Stimulated activated naive CD8-positive, alpha-beta T cell treated with anti-CD3 and anti-CD28 coated beads, Interleukin-15, Interleukin-2, amounts not matched to agents 100 ng/mL and 50 ng/mL, for 24 hours (primary cell): Measurements from ENCODE around the gene NPIPA7.
"Not testable (repeated sequence)": the region's sequence is repeated elsewhere in the genome, so short reads cannot be mapped to it uniquely, and the experiment has no call there.

Source experiments
- H3K27ac Mint-ChIP-seq: one replicate; pipeline ENCODE4 v1.8.0; 2021; ENCODE audit warnings: mild to moderate bottlenecking, mixed read lengths
- H3K27me3 Mint-ChIP-seq: one replicate; pipeline ENCODE4 v1.8.0; 2021; ENCODE audit warnings: mixed read lengths
- H3K36me3 Mint-ChIP-seq: one replicate; pipeline ENCODE4 v1.8.0; 2021; ENCODE audit warnings: low read depth, mixed read lengths
- H3K4me1 Mint-ChIP-seq: one replicate; pipeline ENCODE4 v1.8.0; 2021; ENCODE audit warnings: low read depth, mixed read lengths
- H3K4me3 Mint-ChIP-seq: one replicate; pipeline ENCODE4 v1.8.0; 2021; ENCODE audit warnings: mild to moderate bottlenecking, mixed read lengths
- H3K9me3 Mint-ChIP-seq: one replicate; pipeline ENCODE4 v1.8.0; 2021; ENCODE audit warnings: mixed read lengths

NPIPA7 gene

GRCh38 chr16:16402333-16402732, 23.4 kb downstream of the NPIPA7 start:
- H3K9me3 Mint-ChIP-seq, H3K27me3 Mint-ChIP-seq, H3K36me3 Mint-ChIP-seq, H3K27ac Mint-ChIP-seq, H3K4me1 Mint-ChIP-seq, H3K4me3 Mint-ChIP-seq: not testable (repeated sequence)

GRCh38 chr16:16404283-16404682, 25.3 kb downstream of the NPIPA7 start:
- H3K9me3 Mint-ChIP-seq, H3K27me3 Mint-ChIP-seq, H3K4me3 Mint-ChIP-seq, H3K4me1 Mint-ChIP-seq, H3K36me3 Mint-ChIP-seq, H3K27ac Mint-ChIP-seq: not testable (repeated sequence)

DNA sequence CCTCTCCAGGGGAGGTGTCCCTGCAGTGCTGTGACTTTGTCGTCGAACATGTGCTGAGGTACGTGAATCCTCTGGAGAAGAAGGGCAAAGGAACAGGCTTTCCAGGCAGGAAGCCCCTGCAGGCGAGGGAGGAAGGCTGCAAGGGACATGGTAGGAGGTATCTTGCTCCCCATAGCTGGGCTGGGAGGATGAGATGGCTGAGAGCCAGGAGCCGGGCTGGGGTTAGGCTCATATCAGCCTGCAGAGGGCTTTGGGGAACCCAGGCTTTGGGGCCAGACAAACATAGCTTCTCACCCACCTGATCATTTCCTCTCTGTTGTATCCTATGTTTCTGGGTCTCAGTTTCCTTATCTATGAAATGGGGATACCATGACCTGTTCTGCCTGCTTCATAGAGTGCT, 26.5 kb downstream of the NPIPA7 start:
- not testable (repeated sequence) for H3K4me1 Mint-ChIP-seq, H3K9me3 Mint-ChIP-seq, H3K27ac Mint-ChIP-seq, H3K27me3 Mint-ChIP-seq, H3K36me3 Mint-ChIP-seq, H3K4me3 Mint-ChIP-seq

GRCh38 chr16:16408430-16408829, 29.5 kb downstream of the NPIPA7 start:
- not testable (repeated sequence) for H3K9me3 Mint-ChIP-seq, H3K4me1 Mint-ChIP-seq, H3K36me3 Mint-ChIP-seq, H3K27ac Mint-ChIP-seq, H3K4me3 Mint-ChIP-seq, H3K27me3 Mint-ChIP-seq

DNA sequence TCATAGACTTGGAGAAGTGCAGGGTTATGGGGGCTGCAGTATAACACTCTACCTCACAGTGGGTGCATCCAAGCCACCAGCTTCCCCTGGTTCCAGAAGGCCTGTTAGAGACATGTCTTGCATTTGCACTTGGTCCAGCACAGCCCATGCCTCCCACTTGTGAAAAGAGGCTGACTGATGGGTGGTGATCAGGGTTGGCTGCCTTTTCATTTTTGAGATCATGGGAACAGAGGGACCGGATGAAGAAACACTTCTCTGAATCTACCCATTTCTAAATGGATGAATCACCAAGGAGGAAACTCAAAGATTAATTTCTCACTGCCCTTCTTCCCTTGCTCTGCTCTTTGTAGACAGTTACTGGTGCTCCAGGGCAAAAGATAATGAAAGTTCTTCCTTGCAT, 34.8 kb downstream of the NPIPA7 start:
- not testable (repeated sequence) for H3K4me1 Mint-ChIP-seq, H3K27ac Mint-ChIP-seq, H3K4me3 Mint-ChIP-seq, H3K36me3 Mint-ChIP-seq, H3K27me3 Mint-ChIP-seq, H3K9me3 Mint-ChIP-seq

DNA sequence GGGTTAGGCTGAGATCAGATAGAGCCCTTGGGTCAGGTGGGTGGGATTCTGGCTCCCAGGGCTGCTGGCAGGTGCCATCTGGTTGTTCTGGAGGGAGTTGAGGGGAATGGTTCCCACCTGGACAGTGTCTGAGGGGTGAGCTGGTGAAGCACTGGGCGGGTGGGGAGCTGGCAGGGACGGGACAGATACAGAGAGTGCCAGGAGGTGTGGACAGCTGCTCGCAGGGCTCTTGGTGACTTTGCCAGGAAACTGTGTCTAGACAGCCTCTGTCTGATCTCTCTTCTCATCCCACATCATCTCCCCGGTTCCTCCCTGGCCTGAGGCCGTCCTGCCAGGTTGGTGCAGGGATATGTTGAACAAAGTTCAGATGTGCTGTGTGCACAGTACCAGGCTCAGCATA, 38.1 kb downstream of the NPIPA7 start:
- H3K4me3 Mint-ChIP-seq, H3K27ac Mint-ChIP-seq, H3K27me3 Mint-ChIP-seq, H3K4me1 Mint-ChIP-seq, H3K9me3 Mint-ChIP-seq, H3K36me3 Mint-ChIP-seq: not testable (repeated sequence)

DNA sequence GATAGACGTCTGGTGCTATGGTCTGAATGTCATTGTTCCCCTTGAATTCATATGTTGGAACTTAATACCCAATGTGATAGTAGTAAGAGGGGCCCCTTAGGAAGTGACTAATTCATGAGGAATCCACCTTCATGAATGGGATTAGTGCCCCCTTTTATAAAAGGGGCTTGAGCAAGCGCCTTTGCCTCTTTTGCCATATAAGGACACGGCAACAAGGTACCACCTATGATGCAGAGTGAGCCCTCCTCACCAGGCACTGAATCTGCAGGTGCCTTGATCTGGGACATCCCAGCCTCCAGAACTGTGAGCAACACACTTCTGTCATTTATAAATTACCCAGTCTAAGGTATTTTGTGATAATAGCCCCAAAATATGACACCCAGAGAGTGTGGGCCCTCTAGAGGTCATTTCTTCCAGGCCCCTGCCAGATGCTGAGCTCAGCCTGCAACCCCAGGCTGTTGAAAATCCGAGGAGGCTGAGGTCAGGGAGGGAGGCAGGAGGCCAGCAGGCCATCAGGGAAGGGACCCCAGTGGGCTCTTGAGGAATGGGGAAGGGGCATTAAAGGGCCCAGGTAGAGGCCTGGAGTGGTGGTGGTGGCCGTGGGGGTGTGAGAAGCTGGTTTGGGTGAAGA, 39.1 kb downstream of the NPIPA7 start:
- not testable (repeated sequence) for H3K4me1 Mint-ChIP-seq, H3K27ac Mint-ChIP-seq, H3K4me3 Mint-ChIP-seq, H3K36me3 Mint-ChIP-seq, H3K9me3 Mint-ChIP-seq, H3K27me3 Mint-ChIP-seq

DNA sequence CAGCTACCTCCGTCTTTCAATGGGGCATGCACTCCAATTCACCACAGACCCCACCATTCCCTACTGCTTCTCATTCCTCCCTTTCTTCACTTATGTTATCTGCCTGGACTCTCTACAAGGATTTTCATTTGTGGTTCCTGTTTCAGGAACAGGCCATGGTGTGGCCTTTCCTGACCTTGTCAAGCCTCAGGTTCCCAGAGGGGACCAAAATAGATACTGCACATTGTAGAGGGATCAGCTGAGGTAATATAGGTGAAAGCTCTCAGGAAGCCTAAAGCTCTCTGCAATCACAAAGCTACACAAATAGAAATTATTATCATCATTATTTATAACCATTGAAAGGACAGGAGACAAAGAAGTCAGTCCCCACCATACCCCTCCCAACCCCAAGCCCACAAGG, 41.6 kb downstream of the NPIPA7 start:
- not testable (repeated sequence) for H3K27ac Mint-ChIP-seq, H3K27me3 Mint-ChIP-seq, H3K4me3 Mint-ChIP-seq, H3K9me3 Mint-ChIP-seq, H3K4me1 Mint-ChIP-seq, H3K36me3 Mint-ChIP-seq

DNA sequence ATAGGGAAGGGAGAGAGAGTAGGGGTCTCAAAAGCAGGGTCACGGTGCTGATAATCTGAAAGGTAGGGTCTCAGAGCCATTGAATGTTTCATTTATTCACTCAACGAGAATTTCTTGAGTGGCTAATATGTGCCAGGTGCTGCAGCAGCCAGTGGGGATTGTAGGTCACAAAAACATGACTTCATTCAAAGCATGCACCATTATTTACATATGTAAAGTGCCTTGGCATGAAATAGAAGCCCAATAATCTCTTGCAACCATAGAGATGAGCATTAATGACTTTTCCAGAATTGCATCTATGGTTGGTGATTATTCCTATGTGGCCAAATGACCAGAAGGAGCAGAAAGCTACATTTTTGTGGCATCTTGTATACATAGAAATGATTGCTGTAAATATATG, 46.2 kb downstream of the NPIPA7 start:
- not testable (repeated sequence) for H3K9me3 Mint-ChIP-seq, H3K36me3 Mint-ChIP-seq, H3K4me1 Mint-ChIP-seq, H3K4me3 Mint-ChIP-seq, H3K27me3 Mint-ChIP-seq, H3K27ac Mint-ChIP-seq

DNA sequence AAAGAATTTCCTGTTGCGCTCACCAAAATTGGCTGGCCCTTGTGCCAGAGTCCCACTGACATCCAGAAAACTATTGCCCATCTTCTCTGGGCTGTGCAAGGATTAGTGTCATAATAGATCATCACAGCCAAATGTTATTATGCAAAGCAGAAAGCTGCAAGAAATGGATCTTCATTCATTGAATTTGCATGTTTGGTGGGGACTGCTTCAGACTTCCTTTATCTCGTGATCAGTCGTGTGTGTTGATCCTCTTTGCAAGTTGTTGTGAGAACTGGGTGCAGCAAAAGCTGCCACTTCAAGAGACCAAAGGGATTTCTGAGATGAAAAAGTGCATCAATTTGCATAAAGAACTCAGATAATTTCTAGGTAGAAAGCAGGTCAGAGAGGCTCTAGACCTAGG, 52.2 kb downstream of the NPIPA7 start:
- not testable (repeated sequence) for H3K9me3 Mint-ChIP-seq, H3K4me3 Mint-ChIP-seq, H3K36me3 Mint-ChIP-seq, H3K27me3 Mint-ChIP-seq, H3K27ac Mint-ChIP-seq, H3K4me1 Mint-ChIP-seq

DNA sequence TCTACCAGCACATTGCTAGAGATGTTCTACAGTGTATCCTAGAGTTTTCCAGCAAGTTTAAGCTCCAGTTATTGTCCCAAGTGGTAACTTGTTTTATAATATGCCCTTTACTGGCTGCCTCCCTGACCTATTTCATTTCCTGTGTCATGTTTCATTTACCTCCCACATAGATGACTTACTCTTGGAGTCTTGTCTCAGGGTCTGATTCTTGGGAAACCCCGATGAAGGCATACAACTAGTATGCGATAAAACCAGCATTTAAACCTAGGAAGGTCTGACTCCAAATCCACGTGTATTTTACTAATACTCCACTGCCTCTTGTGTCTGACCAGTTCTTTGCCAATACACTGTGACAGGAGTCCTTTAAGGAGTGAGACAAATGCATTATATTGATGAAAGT, 55.8 kb downstream of the NPIPA7 start:
- not testable (repeated sequence) for H3K4me1 Mint-ChIP-seq, H3K36me3 Mint-ChIP-seq, H3K27ac Mint-ChIP-seq, H3K4me3 Mint-ChIP-seq, H3K27me3 Mint-ChIP-seq, H3K9me3 Mint-ChIP-seq

- not testable (repeated sequence) for H3K9me3 Mint-ChIP-seq, H3K27ac Mint-ChIP-seq, H3K4me3 Mint-ChIP-seq, H3K4me1 Mint-ChIP-seq, H3K36me3 Mint-ChIP-seq, H3K27me3 Mint-ChIP-seq
Measured at GRCh38 chr16:16441401-16441800, 62.5 kb downstream of the NPIPA7 start.
